Suprapubic skin (tissue), 4 donors: Measurements from ENCODE around the gene FBP1. TPM values are rescaled to one million over a fixed set of nuclear protein-coding genes. Genes with fewer than 3 reads are reported as not detected.
"Not testable (repeated sequence)": the region's sequence is repeated elsewhere in the genome, so short reads cannot be mapped to it uniquely, and the experiment has no call there.

ENCODE experiments used
- DNase-seq, 2 donors: peaks; one replicate each; pipeline ENCODE4 v3.0.0-alpha.2; 2019; ENCODE audit warnings: low spot score in 2 of 2
- H3K27ac ChIP-seq: fragments of 200-600 bp; sonication (generic); one replicate; pipeline ENCODE4 v1.5.1; 2019
- H3K27me3 ChIP-seq: fragments of 200-600 bp; sonication (generic); one replicate; pipeline ENCODE4 v1.5.1; 2019
- H3K36me3 ChIP-seq: fragments of 200-600 bp; sonication (generic); one replicate; pipeline ENCODE4 v1.5.1; 2019
- H3K4me1 ChIP-seq: fragments of 200-600 bp; sonication (generic); one replicate; pipeline ENCODE4 v1.5.1; 2019
- H3K4me3 ChIP-seq: fragments of 200-600 bp; sonication (generic); one replicate; pipeline ENCODE4 v1.5.1; 2019; ENCODE audit warnings: mild to moderate bottlenecking
- H3K9me3 ChIP-seq: fragments of 200-600 bp; sonication (generic); one replicate; pipeline ENCODE4 v1.5.1; 2019
- CTCF ChIP-seq, 2 donors: fragments of 200-600 bp in 1 of 2; fragments of 450-650 bp in 1 of 2; sonication (generic) in 1 of 2; IDR thresholded peaks; one replicate each; pipeline ENCODE4 v1.5.1; 2016 to 2019; ENCODE audit warnings: antibody characterized with exemption in 2 of 2, mild to moderate bottlenecking in 1 of 2, moderate library complexity in 1 of 2
- EP300 ChIP-seq: sonication (generic); formaldehyde crosslinking; IDR thresholded peaks from one replicate; pipeline ENCODE4 v1.6.1; 2017; ENCODE audit warnings: antibody characterized with exemption
- POLR2A ChIP-seq, 2 donors: fragments of 450-650 bp; IDR thresholded peaks; one replicate each; pipeline ENCODE4 v1.6.1; 2017; ENCODE audit warnings: antibody characterized with exemption in 2 of 2, mild to moderate bottlenecking in 2 of 2, moderate library complexity in 2 of 2
- POLR2AphosphoS5 ChIP-seq, 3 donors: sonication (generic); formaldehyde crosslinking; IDR thresholded peaks; one replicate each; pipeline ENCODE4 v1.6.1; 2017; ENCODE audit warnings: antibody characterized with exemption in 3 of 3
- WGBS: methylation state at CpG from one replicate; pipeline ENCODE4 v1.1.5; 2018; 5-methylcytosine and 5-hydroxymethylcytosine counted together
- total RNA-seq, 4 donors: library from RNA; depleted of rRNA; stranded (reverse); fragments of >200 nt; gene quantifications; one replicate each; pipeline ENCODE4 v1.1.0, GENCODE V29; 2016

Gene FBP1
- total RNA-seq, 4 donors from 2014 or later = 4.5 to 15.2 (median 11.3) TPM

GRCh38 chr9:94568250-94568889 is 70.9 kb downstream of the FBP1 start:
- H3K27ac ChIP-seq = no peak overlapping the region
- peaks cover under 1% of the 10 kb centered on the region for H3K27me3 ChIP-seq
- TF ChIP-seq POLR2A (IDR thresholded peaks at IDR 0.05) (no peak), POLR2AphosphoS5 (IDR thresholded peaks at IDR 0.05) (no peak), CTCF (IDR thresholded peaks at IDR 0.05) (no peak), EP300 (no peak)
- no peak for DNase-seq
- no peaks in the 10 kb centered on the region for H3K9me3 ChIP-seq
- no peaks in the 10 kb centered on the region for H3K4me1 ChIP-seq
- H3K36me3 ChIP-seq = no peaks in the 10 kb centered on the region
- WGBS = 73% methylated on average over 3 of the region's 3 CpGs
- no peak overlapping the region for H3K4me3 ChIP-seq

- Histone ChIP-seq H3K9me3 (no peaks in the 10 kb centered on the region), H3K27ac (no peak overlapping the region), H3K27me3 (peaks cover 5% of the 10 kb centered on the region), H3K36me3 (no peaks in the 10 kb centered on the region), H3K4me3 (no peak overlapping the region), H3K4me1 (no peaks in the 10 kb centered on the region)
- TF ChIP-seq POLR2A (IDR thresholded peaks at IDR 0.05) = no peak
- no peak for DNase-seq
- WGBS = 70% methylated on average over 2 of the region's 2 CpGs
Measured at GRCh38 chr9:94567271-94567670, 72.0 kb downstream of the FBP1 start.

- Histone ChIP-seq H3K9me3 (no peaks in the 10 kb centered on the region), H3K4me3 (no peak overlapping the region), H3K4me1 (no peaks in the 10 kb centered on the region), H3K36me3 (no peaks in the 10 kb centered on the region), H3K27me3 (peaks cover 5% of the 10 kb centered on the region), H3K27ac (no peak overlapping the region)
- TF ChIP-seq CTCF (IDR thresholded peaks at IDR 0.05) (no peak), POLR2A (IDR thresholded peaks at IDR 0.05) (no peak), EP300 (no peak), POLR2AphosphoS5 (IDR thresholded peaks at IDR 0.05) (no peak)
- DNase-seq = no peak
Measured at GRCh38 chr9:94566550-94566949, 72.8 kb downstream of the FBP1 start.

- not testable (repeated sequence) for H3K4me1 ChIP-seq, H3K4me3 ChIP-seq, DNase-seq, H3K9me3 ChIP-seq, H3K36me3 ChIP-seq, H3K27ac ChIP-seq, H3K27me3 ChIP-seq
- 56% methylated on average over 3 of the region's 3 CpGs for WGBS
Measured at GRCh38 chr9:94564279-94564678, 75.0 kb downstream of the FBP1 start.

- no peak for DNase-seq
- H3K27me3 ChIP-seq = peaks cover 5% of the 10 kb centered on the region
- WGBS = 56% methylated on average over 2 of the region's 2 CpGs
- no peak overlapping the region for H3K4me3 ChIP-seq
- no peak overlapping the region for H3K27ac ChIP-seq
- no peaks in the 10 kb centered on the region for H3K36me3 ChIP-seq
- no peaks in the 10 kb centered on the region for H3K9me3 ChIP-seq
- no peaks in the 10 kb centered on the region for H3K4me1 ChIP-seq
- TF ChIP-seq POLR2A (IDR thresholded peaks at IDR 0.05) (no peak), CTCF (IDR thresholded peaks at IDR 0.05) (no peak), EP300 (no peak), POLR2AphosphoS5 (IDR thresholded peaks at IDR 0.05) (no peak)
Measured at GRCh38 chr9:94563548-94563947, 75.8 kb downstream of the FBP1 start.

GRCh38 chr9:94560237-94560636 is 79.1 kb downstream of the FBP1 start:
- H3K4me3 ChIP-seq = no peak overlapping the region
- peaks cover 5% of the 10 kb centered on the region for H3K27me3 ChIP-seq
- H3K9me3 ChIP-seq = no peaks in the 10 kb centered on the region
- H3K4me1 ChIP-seq = no peaks in the 10 kb centered on the region
- 86% methylated on average over 5 of the region's 6 CpGs for WGBS
- no peak overlapping the region for H3K27ac ChIP-seq
- DNase-seq = no peak
- TF ChIP-seq POLR2AphosphoS5 (IDR thresholded peaks at IDR 0.05) (no peak), POLR2A (IDR thresholded peaks at IDR 0.05) (no peak), CTCF (IDR thresholded peaks at IDR 0.05) (no peak), EP300 (no peak)
- no peaks in the 10 kb centered on the region for H3K36me3 ChIP-seq
